HG03520 (cell line): ENCODE data around the gene GRM7.

Experiments
- ATAC-seq: cut with Tn5 transposase; IDR thresholded peaks from one replicate; pipeline ENCODE4 v1.9.1; 2021; ENCODE audit warnings: mild to moderate bottlenecking, moderate library complexity; ENCODE audit not compliant: unreplicated experiment

Gene GRM7

GRCh38 chr3:7754653-7755441 is 893.9 kb downstream of the GRM7 start:
- no peak for ATAC-seq

GRCh38 chr3:7759630-7760029 is 898.7 kb downstream of the GRM7 start:
- ATAC-seq: no peak

GRCh38 chr3:7760718-7761117 is 899.8 kb downstream of the GRM7 start:
- no peak for ATAC-seq

GRCh38 chr3:7764115-7764514 is 903.2 kb downstream of the GRM7 start:
- no peak for ATAC-seq

- ATAC-seq: no peak
These were observed 905.6 kb downstream of the GRM7 start for GRCh38 chr3:7766530-7766929.

GRCh38 chr3:7779331-7779730 is 918.4 kb downstream of the GRM7 start:
- no peak for ATAC-seq

GRCh38 chr3:7781395-7781794 is 920.5 kb downstream of the GRM7 start:
- no peak for ATAC-seq

GRCh38 chr3:7787871-7788828 is 927.2 kb downstream of the GRM7 start:
- ATAC-seq: no peak

- ATAC-seq: no peak
These were observed 928.0 kb downstream of the GRM7 start for GRCh38 chr3:7788881-7789280.

GRCh38 chr3:7789324-7789723 is 928.4 kb downstream of the GRM7 start:
- no peak for ATAC-seq

GRCh38 chr3:7790141-7790540 is 929.2 kb downstream of the GRM7 start:
- no peak for ATAC-seq
